Activated CD4-positive, alpha-beta T cell treated with anti-CD3 and anti-CD28 coated beads for 36 hours (primary cell): ENCODE data around the gene DQX1. TPM values are rescaled to one million over a fixed set of nuclear protein-coding genes. Genes with fewer than 3 reads are reported as not detected.

ENCODE experiments used
- ATAC-seq: fragments of 200-7000 bp; cut with Tn5 transposase; one replicate; pipeline ENCODE4 v1.10.0; 2021; ENCODE audit warnings: mild to moderate bottlenecking, moderate library complexity
- CTCF ChIA-PET: fragments of 350-600 bp; sonication (Branson Sonifier 250); formaldehyde crosslinking; loops from one replicate; lab custom pipeline; 2021; ENCODE audit warnings: antibody characterized with exemption; lab: Charles Lee
- POLR2A ChIA-PET: fragments of 350-600 bp; sonication (Branson Sonifier 250); formaldehyde crosslinking; loops from one replicate; lab custom pipeline; 2021; ENCODE audit warnings: antibody characterized with exemption, inconsistent platforms; lab: Charles Lee
- DNase-seq: peaks from one replicate; pipeline ENCODE4 v3.0.0-alpha.2; 2020
- H3K27ac Mint-ChIP-seq: one replicate; pipeline ENCODE4 v1.8.0; 2021; ENCODE audit warnings: mixed read lengths
- H3K27me3 Mint-ChIP-seq: one replicate; pipeline ENCODE4 v1.8.0; 2021; ENCODE audit warnings: mixed read lengths
- H3K36me3 Mint-ChIP-seq: one replicate; pipeline ENCODE4 v1.8.0; 2021; ENCODE audit warnings: low read depth, mixed read lengths
- H3K4me1 Mint-ChIP-seq: one replicate; pipeline ENCODE4 v1.8.0; 2021; ENCODE audit warnings: mixed read lengths
- H3K4me3 Mint-ChIP-seq: one replicate; pipeline ENCODE4 v1.8.0; 2021; ENCODE audit warnings: mild to moderate bottlenecking, moderate library complexity, mixed read lengths
- H3K9me3 Mint-ChIP-seq: one replicate; pipeline ENCODE4 v1.8.0; 2021; ENCODE audit warnings: low read depth, mixed read lengths
- intact Hi-C, 2 experiments: fragments of 100-400 bp; cut with DNase I in 1 of 2; cut with micrococcal nuclease in 1 of 2; formaldehyde crosslinking; loops; one replicate each; pipeline versions ENCODE4 v1.14.2 to v1.15.1; 2022 to 2024; cut with DNase I, micrococcal nuclease
- total RNA-seq, 2 experiments: library from RNA; stranded (reverse); gene quantifications; one replicate each; pipeline ENCODE4 v1.2.3, GENCODE V29; 2021

Gene DQX1
- total RNA-seq, 2 experiments from 2014 or later, result 0.40 to 0.41 TPM

GRCh38 chr2:74531666-74532065 lies 5.6 kb upstream of the DQX1 start:
- peaks cover 44% of the 10 kb centered on the region for H3K36me3 Mint-ChIP-seq
- ATAC-seq (no peak), DNase-seq (no peak)
- no peak overlapping the region for H3K27ac Mint-ChIP-seq
- peaks cover 31% of the 10 kb centered on the region for H3K4me1 Mint-ChIP-seq
- intact Hi-C loops, result loop anchor here (1.0 to 5.0 kb wide), 5 partner anchors 17 to 281 kb away; partner anchors contain the start of gene LBX2 (in 1 of the 2)
- POLR2A ChIA-PET, result interaction anchor here (0.6 kb wide), 1 partner anchor 784 kb away, joined by 6 read pairs; no protein-coding TSS in a partner anchor
- H3K9me3 Mint-ChIP-seq, result no peaks in the 10 kb centered on the region
- no peak overlapping the region for H3K4me3 Mint-ChIP-seq
- no peaks in the 10 kb centered on the region for H3K27me3 Mint-ChIP-seq
- CTCF ChIA-PET, result interaction anchor here (0.6 to 4.9 kb wide), 16 partner anchors 12 to 282 kb away, joined by 3 to 33 read pairs (median 4); partner anchors contain the start of genes CCDC142, INO80B, MRPL53 and TTC31

- intact Hi-C loops, result loop anchor here (2.0 to 5.0 kb wide), 4 partner anchors 18 to 198 kb away; partner anchors contain the start of gene LBX2 (in 1 of the 2)
- Mint-ChIP-seq H3K27me3 (no peaks in the 10 kb centered on the region), H3K36me3 (peaks cover 54% of the 10 kb centered on the region), H3K4me1 (peaks cover 35% of the 10 kb centered on the region), H3K27ac (peak overlapping the region; percentile 85), H3K4me3 (peak overlapping the region; percentile 100), H3K9me3 (no peaks in the 10 kb centered on the region)
- ATAC-seq, result peak; percentile 40
- CTCF ChIA-PET, result interaction anchor here (0.6 to 4.9 kb wide), 10 partner anchors 15 to 123 kb away, joined by 3 to 33 read pairs (median 4); partner anchors contain the start of genes CCDC142, INO80B, SEMA4F and TTC31
- POLR2A ChIA-PET, result interaction anchor here (0.6 to 1.7 kb wide), 6 partner anchors 15 to 75 kb away, joined by 3 to 11 read pairs (median 4); partner anchors contain the start of genes CCDC142, INO80B, TTC31 and WBP1
- peak; percentile 68 for DNase-seq
Measured at GRCh38 chr2:74530239-74531187, 4.5 kb upstream of the DQX1 start.

DNA sequence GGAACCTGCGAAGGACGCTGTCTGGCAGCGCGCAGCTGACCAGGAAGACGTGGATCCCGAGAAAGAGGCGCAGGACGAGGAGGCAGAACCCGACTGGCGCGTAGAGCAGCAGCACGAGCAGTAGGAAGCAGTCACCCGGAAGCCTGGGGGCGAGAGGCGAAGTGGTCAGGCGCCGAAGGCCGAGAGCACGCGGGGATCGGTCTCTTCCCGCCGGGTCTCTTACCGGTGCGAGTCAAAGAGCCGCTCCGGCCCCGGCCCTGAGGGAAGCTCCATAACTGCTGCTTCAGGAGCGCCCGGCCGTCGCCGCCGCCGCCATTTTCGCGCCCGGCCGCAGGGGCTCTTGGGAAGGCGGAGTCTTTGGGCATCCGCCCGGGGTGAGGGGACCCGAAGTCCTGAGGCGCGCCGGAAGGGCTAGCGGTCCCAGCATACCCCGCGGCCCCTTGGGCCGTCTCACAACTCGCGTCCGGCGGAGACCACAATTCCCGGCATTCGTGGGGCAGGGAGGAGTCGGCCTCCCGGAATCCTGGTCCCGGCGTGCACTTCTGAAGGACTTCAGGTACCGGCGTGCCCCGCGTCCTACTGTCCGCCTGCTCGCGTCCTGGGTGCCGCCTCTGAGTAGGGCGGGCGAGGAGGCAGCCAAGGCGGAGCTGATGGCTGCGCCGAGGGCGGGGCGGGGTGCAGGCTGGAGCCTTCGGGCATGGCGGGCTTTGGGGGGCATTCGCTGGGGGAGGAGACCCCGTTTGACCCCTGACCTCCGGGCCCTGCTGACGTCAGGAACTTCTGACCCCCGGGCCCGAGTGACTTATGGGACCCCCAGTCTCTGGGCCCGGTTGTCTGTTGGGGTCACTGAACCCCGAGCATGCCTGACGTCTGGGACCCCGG lies 3.6 kb upstream of the DQX1 start, which contains the start of the genes AUP1 and HTRA2:
Gene AUP1 (minus strand): TSS at position 350 of the 882 bp plus-strand sequence. CDS start 77 bp downstream, at position 273.
Gene HTRA2 (plus strand): TSS at position 577 of the 882 bp plus-strand sequence. CDS start 74 bp downstream, at position 651.
- ATAC-seq, result peak; percentile 90
- Mint-ChIP-seq H3K27me3 (no peaks in the 10 kb centered on the region), H3K9me3 (no peaks in the 10 kb centered on the region), H3K27ac (peak within 1 kb of the TSS; percentile 98), H3K4me1 (peaks cover 35% of the 10 kb centered on the region), H3K4me3 (peak within 1 kb of the TSS; percentile 100), H3K36me3 (peaks cover 54% of the 10 kb centered on the region)
- peak; percentile 97 for DNase-seq
- ChIA-PET POLR2A (interaction anchor here (0.6 to 1.7 kb wide), 5 partner anchors 14 to 75 kb away, joined by 3 to 11 read pairs (median 4); partner anchors contain the start of genes CCDC142, INO80B, TTC31 and WBP1), CTCF (interaction anchor here (0.5 to 4.9 kb wide), 7 partner anchors 12 to 119 kb away, joined by 3 to 33 read pairs (median 3); partner anchors contain the start of genes CCDC142, INO80B, TTC31 and WBP1)
- intact Hi-C loops, result loop anchor here (1.0 to 5.0 kb wide), 14 partner anchors 19 to 792 kb away; partner anchors contain the start of genes DOK1 (in 2 of the 2), MRPL53 (in 2 of the 2), PCGF1 (in 2 of the 2) and TTC31 (in 2 of the 2)

- CTCF ChIA-PET, result interaction anchor here (0.5 to 4.9 kb wide), 6 partner anchors 11 to 120 kb away, joined by 3 to 33 read pairs (median 3); partner anchors contain the start of genes CCDC142 and TTC31
- POLR2A ChIA-PET, result interaction anchor here (0.7 to 1.7 kb wide), 2 partner anchors 70 to 74 kb away, joined by 4 to 11 read pairs; partner anchors contain the start of genes INO80B and WBP1
- intact Hi-C loops, result loop anchor here (1.0 kb wide), 10 partner anchors 21 to 791 kb away; partner anchors contain the start of genes DOK1 (in 2 of the 2), MRPL53 (in 2 of the 2), PCGF1 (in 2 of the 2) and TTC31 (in 2 of the 2)
- Mint-ChIP-seq H3K27me3 (no peaks in the 10 kb centered on the region), H3K27ac (peak overlapping the region; percentile 98), H3K36me3 (peaks cover 54% of the 10 kb centered on the region), H3K4me1 (peaks cover 35% of the 10 kb centered on the region), H3K4me3 (peak overlapping the region; percentile 100), H3K9me3 (no peaks in the 10 kb centered on the region)
- ATAC-seq, result peak; percentile 2
- peak; percentile 59 for DNase-seq
Measured at GRCh38 chr2:74528600-74529356, 2.7 kb upstream of the DQX1 start.

DNA sequence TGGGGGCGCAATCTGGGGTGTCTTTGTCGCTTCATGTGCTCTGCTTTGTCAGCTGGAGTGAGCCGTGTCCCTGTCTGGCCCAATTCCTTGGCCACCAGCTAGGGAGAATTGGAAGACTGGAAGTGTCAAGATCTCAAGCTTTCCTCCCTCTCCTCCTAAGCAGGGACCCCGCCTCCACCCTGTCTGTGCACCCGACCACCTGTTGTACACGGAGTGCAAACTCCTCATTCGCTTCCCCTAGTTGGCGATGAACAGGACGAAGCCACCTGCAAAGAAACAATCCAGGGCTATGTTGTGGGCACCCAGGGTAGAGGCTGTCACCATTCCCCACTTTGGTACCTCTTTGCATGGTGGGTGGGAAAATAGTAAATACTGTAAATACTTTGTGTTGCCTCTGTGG lies 1.7 kb upstream of the DQX1 start:
- no peaks in the 10 kb centered on the region for H3K27me3 Mint-ChIP-seq
- peak overlapping the region; percentile 100 for H3K4me3 Mint-ChIP-seq
- POLR2A ChIA-PET, result no interaction called here
- CTCF ChIA-PET, result no interaction called here
- peak overlapping the region; percentile 44 for H3K27ac Mint-ChIP-seq
- H3K9me3 Mint-ChIP-seq, result no peaks in the 10 kb centered on the region
- H3K36me3 Mint-ChIP-seq, result peaks cover 54% of the 10 kb centered on the region
- DNase-seq (no peak), ATAC-seq (no peak)
- H3K4me1 Mint-ChIP-seq, result peaks cover 35% of the 10 kb centered on the region
- intact Hi-C loops, result no loop called here

- ChIA-PET POLR2A (interaction anchor here (0.7 to 1.2 kb wide), 3 partner anchors 17 to 72 kb away, joined by 3 to 4 read pairs (median 4); partner anchors contain the start of genes INO80B and WBP1), CTCF (interaction anchor here (0.7 to 1.1 kb wide), 2 partner anchors 43 to 44 kb away, joined by 5 to 6 read pairs; partner anchors contain the start of genes CCDC142 and TTC31)
- Mint-ChIP-seq H3K27ac (peak overlapping the region; percentile 6), H3K27me3 (peaks cover 2% of the 10 kb centered on the region), H3K36me3 (peaks cover 45% of the 10 kb centered on the region), H3K4me3 (peak overlapping the region; percentile 13), H3K4me1 (peaks cover 30% of the 10 kb centered on the region), H3K9me3 (no peaks in the 10 kb centered on the region)
- DNase-seq, result no peak
- intact Hi-C loops, result no loop called here
- no peak for ATAC-seq
Measured at GRCh38 chr2:74526649-74527230, 709 bp upstream of the DQX1 start.

GRCh38 chr2:74524955-74525716 lies 895 bp downstream of the DQX1 start:
- CTCF ChIA-PET, result interaction anchor here (1.0 kb wide), 1 partner anchor 52 kb away, joined by 3 read pairs; the partner anchor contains the start of gene MRPL53
- POLR2A ChIA-PET, result interaction anchor here (0.8 kb wide), 1 partner anchor 9 kb away, joined by 3 read pairs; no protein-coding TSS in a partner anchor
- DNase-seq (no peak), ATAC-seq (no peak)
- H3K9me3 Mint-ChIP-seq, result no peaks in the 10 kb centered on the region
- intact Hi-C loops, result no loop called here
- peaks cover 19% of the 10 kb centered on the region for H3K4me1 Mint-ChIP-seq
- no peak overlapping the region for H3K27ac Mint-ChIP-seq
- H3K4me3 Mint-ChIP-seq, result no peak overlapping the region
- peaks cover 36% of the 10 kb centered on the region for H3K36me3 Mint-ChIP-seq
- H3K27me3 Mint-ChIP-seq, result peaks cover 11% of the 10 kb centered on the region

DNA sequence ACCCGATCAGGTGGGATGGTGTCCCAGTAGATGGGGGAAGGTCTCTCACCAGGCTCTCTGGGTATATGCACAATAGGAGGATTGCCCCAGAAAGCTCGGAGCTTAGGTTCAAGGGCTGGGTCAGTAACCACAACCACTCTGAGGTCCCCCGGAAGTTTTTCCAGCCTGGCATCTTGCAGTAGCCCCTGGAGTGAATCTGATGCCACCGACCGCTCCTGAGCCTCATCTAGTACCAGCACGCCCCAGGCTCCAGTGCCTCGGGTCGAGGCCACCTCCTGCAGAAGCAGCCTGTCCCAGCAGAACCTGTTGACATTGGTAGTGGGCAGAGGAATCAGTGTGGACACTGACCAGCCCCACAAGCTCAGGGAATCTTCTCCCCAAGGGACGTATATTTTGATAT lies 2.0 kb downstream of the DQX1 start:
- no peak for ATAC-seq
- peaks cover 19% of the 10 kb centered on the region for H3K4me1 Mint-ChIP-seq
- no peak overlapping the region for H3K4me3 Mint-ChIP-seq
- no peak for DNase-seq
- H3K27me3 Mint-ChIP-seq, result peaks cover 17% of the 10 kb centered on the region
- ChIA-PET POLR2A (no interaction called here), CTCF (no interaction called here)
- peaks cover 32% of the 10 kb centered on the region for H3K36me3 Mint-ChIP-seq
- no peak overlapping the region for H3K27ac Mint-ChIP-seq
- intact Hi-C loops, result no loop called here
- H3K9me3 Mint-ChIP-seq, result no peaks in the 10 kb centered on the region

- CTCF ChIA-PET, result no interaction called here
- no peaks in the 10 kb centered on the region for H3K9me3 Mint-ChIP-seq
- peaks cover 18% of the 10 kb centered on the region for H3K36me3 Mint-ChIP-seq
- intact Hi-C loops, result no loop called here
- ATAC-seq (no peak), DNase-seq (no peak)
- H3K4me3 Mint-ChIP-seq, result no peak overlapping the region
- peaks cover 30% of the 10 kb centered on the region for H3K27me3 Mint-ChIP-seq
- peaks cover 10% of the 10 kb centered on the region for H3K4me1 Mint-ChIP-seq
- no peak overlapping the region for H3K27ac Mint-ChIP-seq
- POLR2A ChIA-PET, result no interaction called here
Measured at GRCh38 chr2:74522516-74522915, 3.5 kb downstream of the DQX1 start.
